Measurements from ENCODE around the gene ACO2.

GRCh38 chr22:41570221-41570620 is 101.3 kb downstream of the ACO2 start:
- TF ChIP-seq, protein P1, sequence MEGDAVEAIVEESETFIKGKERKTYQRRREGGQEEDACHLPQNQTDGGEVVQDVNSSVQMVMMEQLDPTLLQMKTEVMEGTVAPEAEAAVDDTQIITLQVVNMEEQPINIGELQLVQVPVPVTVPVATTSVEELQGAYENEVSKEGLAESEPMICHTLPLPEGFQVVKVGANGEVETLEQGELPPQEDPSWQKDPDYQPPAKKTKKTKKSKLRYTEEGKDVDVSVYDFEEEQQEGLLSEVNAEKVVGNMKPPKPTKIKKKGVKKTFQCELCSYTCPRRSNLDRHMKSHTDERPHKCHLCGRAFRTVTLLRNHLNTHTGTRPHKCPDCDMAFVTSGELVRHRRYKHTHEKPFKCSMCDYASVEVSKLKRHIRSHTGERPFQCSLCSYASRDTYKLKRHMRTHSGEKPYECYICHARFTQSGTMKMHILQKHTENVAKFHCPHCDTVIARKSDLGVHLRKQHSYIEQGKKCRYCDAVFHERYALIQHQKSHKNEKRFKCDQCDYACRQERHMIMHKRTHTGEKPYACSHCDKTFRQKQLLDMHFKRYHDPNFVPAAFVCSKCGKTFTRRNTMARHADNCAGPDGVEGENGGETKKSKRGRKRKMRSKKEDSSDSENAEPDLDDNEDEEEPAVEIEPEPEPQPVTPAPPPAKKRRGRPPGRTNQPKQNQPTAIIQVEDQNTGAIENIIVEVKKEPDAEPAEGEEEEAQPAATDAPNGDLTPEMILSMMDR (IDR thresholded peaks at IDR 0.05; ENCODE audit: low read depth, low read length, poor library complexity, severe bottlenecking): no peak
- TF ChIP-seq EZH2phosphoT487 (IDR thresholded peaks at IDR 0.05; ENCODE audit: borderline replicate concordance, low read length): no peak
